Naive B cell (primary cell): ENCODE measurements around the gene CACUL1. TPM values are rescaled to one million over a fixed set of nuclear protein-coding genes. Genes with fewer than 3 reads are reported as not detected.
A peak's percentile ranks its signal among the peaks of the same experiment; 100 is the strongest.
"Not testable (repeated sequence)": the region's sequence is repeated elsewhere in the genome, so short reads cannot be mapped to it uniquely, and the experiment has no call there.

Source experiments
- ATAC-seq, 2 donors: fragments of 150-1000 bp; cut with Tn5 transposase; 2 replicates each; pipeline ENCODE4 v1.10.0; 2021; ENCODE audit warnings: low read depth in 2 of 2, mild to moderate bottlenecking in 2 of 2, moderate library complexity in 2 of 2
- DNase-seq: peaks from one replicate; pipeline ENCODE4 v3.0.0; 2022
- H3K27ac Mint-ChIP-seq, 6 donors: one replicate each; pipeline ENCODE4 v1.8.0; 2020 to 2022; ENCODE audit warnings: mild to moderate bottlenecking in 6 of 6, mixed read lengths in 6 of 6, moderate library complexity in 5 of 6, inconsistent platforms in 2 of 6
- H3K27me3 Mint-ChIP-seq, 3 donors: one replicate each; pipeline ENCODE4 v1.8.0; 2021 to 2022; ENCODE audit warnings: mixed read lengths in 3 of 3, mild to moderate bottlenecking in 1 of 3
- H3K36me3 Mint-ChIP-seq, 2 donors: one replicate each; pipeline ENCODE4 v1.8.0; 2020 to 2022; ENCODE audit warnings: mixed read lengths in 2 of 2, inconsistent platforms in 1 of 2, mild to moderate bottlenecking in 1 of 2
- H3K4me1 Mint-ChIP-seq, 3 donors: one replicate each; pipeline ENCODE4 v1.8.0; 2020 to 2022; ENCODE audit warnings: mixed read lengths in 3 of 3, inconsistent platforms in 1 of 3, mild to moderate bottlenecking in 1 of 3, moderate library complexity in 1 of 3
- H3K4me3 Mint-ChIP-seq, 8 donors: one replicate each; pipeline ENCODE4 v1.8.0; 2020 to 2022; ENCODE audit warnings: mild to moderate bottlenecking in 8 of 8, mixed read lengths in 8 of 8, moderate library complexity in 8 of 8, inconsistent platforms in 2 of 8
- H3K9me3 Mint-ChIP-seq, 7 donors: one replicate each; pipeline ENCODE4 v1.8.0; 2020 to 2022; ENCODE audit warnings: mixed read lengths in 7 of 7, mild to moderate bottlenecking in 5 of 7, inconsistent platforms in 2 of 7, moderate library complexity in 1 of 7
- polyA plus RNA-seq, 6 donors: library from polyadenylated mRNA; unstranded; fragments of 300-500 nt; fragmentation: Illumina TruSeq; gene quantifications; one replicate each; pipeline ENCODE4 v1.2.3, GENCODE V29; 2021; ENCODE audit warnings: low read depth in 6 of 6

The CACUL1 gene
- polyA plus RNA-seq, 6 donors from 2014 or later = 21.5 to 40.9 (median 35.7) TPM

DNA sequence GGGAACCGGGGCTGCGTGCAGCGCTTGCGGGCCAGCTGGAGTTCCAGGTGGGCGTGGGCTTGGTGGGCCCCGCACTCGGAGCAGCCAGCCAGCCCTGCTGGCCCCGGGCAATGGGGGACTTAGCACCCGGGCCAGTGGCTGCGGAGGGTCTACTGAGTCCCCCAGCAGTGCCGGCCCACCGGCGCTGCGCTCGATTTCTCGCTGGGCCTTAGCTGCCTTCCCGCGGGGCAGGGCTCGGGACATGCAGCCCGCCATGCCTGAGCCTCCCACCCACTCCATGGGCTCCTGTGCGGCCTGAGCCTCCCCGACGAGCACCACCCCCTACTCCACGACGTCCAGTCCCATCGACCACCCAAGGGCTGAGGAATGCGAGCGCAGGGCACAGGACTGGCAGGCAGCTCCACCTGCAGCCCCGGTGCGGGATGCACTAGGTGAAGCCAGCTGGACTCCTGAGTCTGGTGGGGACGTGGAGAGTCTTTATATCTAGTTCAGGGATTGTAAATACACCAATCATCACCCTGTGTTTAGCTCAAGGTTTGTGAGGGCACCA lies 28.2 kb upstream of the CACUL1 start:
- Mint-ChIP-seq H3K9me3 (peaks cover 0 to 18% (median 2%) of the 10 kb centered on the region in 7 donors), H3K27me3 (peaks cover 14 to 34% (median 24%) of the 10 kb centered on the region in 3 donors)
- H3K4me3 Mint-ChIP-seq, H3K36me3 Mint-ChIP-seq, DNase-seq, H3K4me1 Mint-ChIP-seq, H3K27ac Mint-ChIP-seq, ATAC-seq: not testable (repeated sequence)

DNA sequence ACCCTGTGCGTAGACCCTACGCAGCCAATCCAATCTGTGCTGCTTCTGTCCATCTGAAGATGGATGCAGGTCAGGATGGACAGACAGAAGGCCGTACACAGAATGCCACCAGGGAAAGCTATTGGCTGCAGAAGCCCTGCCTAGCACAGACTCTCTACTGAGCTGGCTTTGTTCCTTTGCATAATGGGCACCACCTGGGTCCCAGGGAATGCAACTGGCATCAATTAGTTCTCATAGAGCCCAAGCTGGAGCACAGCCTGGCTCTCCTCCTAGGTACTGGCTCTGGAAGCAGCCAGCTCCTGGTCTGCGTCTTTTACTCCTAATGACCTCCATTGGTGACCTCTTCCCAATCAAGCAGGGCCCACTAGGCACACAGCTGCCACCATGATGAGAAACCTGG lies 26.8 kb upstream of the CACUL1 start:
- H3K27me3 Mint-ChIP-seq = peaks cover 12 to 19% (median 16%) of the 10 kb centered on the region in 3 donors
- H3K36me3 Mint-ChIP-seq = peaks cover 0 to 16% of the 10 kb centered on the region in 2 donors
- no peak for ATAC-seq
- H3K9me3 Mint-ChIP-seq = peaks cover 6 to 31% (median 13%) of the 10 kb centered on the region in 7 donors
- DNase-seq = no peak
- no peaks in the 10 kb centered on the region for H3K4me1 Mint-ChIP-seq
- no peak overlapping the region for H3K27ac Mint-ChIP-seq
- H3K4me3 Mint-ChIP-seq = no peak overlapping the region

DNA sequence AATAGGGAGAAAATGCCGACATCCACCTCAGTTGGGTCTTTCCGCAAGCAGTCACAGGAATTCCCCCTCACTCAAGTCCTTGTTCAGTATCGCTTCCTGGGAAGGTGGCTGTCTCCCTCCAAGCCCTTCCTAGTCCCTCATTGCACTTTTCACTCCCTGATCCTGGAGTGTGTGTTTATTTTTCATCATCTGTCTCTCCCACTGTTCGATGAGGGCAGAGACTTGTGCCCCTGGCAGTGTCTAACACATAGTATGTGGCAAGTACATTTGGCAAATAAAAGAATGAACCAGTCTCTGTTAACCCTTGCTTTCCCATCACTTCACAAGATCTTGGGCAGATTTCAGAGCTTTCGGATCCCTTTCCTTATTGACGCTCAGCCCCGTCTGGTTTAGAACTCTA lies 24.0 kb upstream of the CACUL1 start:
- ATAC-seq (no peak), DNase-seq (no peak)
- H3K4me1 Mint-ChIP-seq = no peaks in the 10 kb centered on the region
- H3K27ac Mint-ChIP-seq = peak overlapping the region in 1 of 6 donors; percentile 3
- peaks cover 0 to 16% of the 10 kb centered on the region in 2 donors for H3K36me3 Mint-ChIP-seq
- peaks cover 14 to 23% (median 15%) of the 10 kb centered on the region in 3 donors for H3K27me3 Mint-ChIP-seq
- peaks cover 6 to 30% (median 17%) of the 10 kb centered on the region in 7 donors for H3K9me3 Mint-ChIP-seq
- no peak overlapping the region for H3K4me3 Mint-ChIP-seq

DNA sequence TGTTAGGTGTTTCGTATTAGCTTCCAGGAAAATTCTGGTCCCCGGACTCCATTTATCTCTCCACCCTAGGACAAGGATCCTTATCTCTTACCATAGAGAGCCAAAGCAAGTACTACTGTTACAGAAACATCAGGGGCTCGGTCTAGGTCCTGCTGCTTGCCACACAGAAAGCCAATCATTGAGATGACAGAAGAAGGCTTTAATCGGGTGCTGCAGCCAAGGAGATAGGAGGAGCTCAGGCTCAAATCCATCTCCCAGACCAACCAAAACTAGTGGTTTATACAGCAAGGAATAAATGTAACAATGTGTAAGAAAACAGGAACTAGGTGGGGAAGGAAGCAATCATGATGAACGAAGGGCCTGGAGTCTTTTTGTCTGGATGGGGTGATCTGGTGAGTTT lies 22.2 kb upstream of the CACUL1 start:
- H3K27me3 Mint-ChIP-seq = peaks cover 14 to 30% (median 17%) of the 10 kb centered on the region in 3 donors
- H3K4me1 Mint-ChIP-seq = no peaks in the 10 kb centered on the region
- H3K36me3 Mint-ChIP-seq = peaks cover 0 to 16% of the 10 kb centered on the region in 2 donors
- peaks cover 6 to 30% (median 17%) of the 10 kb centered on the region in 7 donors for H3K9me3 Mint-ChIP-seq
- H3K4me3 Mint-ChIP-seq = no peak overlapping the region
- DNase-seq (no peak), ATAC-seq (no peak)
- H3K27ac Mint-ChIP-seq = no peak overlapping the region

DNA sequence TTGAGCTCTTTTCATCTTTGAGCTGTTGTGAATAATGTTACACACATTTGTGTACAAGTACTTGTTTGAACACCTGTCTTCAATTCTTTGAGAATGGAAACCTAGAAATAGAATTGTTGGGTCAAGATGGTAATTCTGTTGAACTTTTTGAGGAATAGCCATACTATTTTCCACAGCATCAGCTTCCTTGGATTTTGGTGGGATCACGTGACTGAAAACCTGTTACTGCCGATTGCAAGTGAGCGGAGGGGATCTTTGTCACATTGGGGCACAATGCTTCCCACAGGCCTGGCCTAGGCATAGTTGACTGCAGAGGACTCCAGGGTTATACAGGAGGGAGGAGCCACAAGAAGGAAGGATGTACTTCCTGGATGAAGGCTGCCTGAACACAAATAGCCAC lies 21.3 kb upstream of the CACUL1 start:
- peaks cover 6 to 30% (median 17%) of the 10 kb centered on the region in 7 donors for H3K9me3 Mint-ChIP-seq
- no peak overlapping the region for H3K4me3 Mint-ChIP-seq
- DNase-seq (no peak), ATAC-seq (no peak)
- peaks cover 0 to 16% of the 10 kb centered on the region in 2 donors for H3K36me3 Mint-ChIP-seq
- H3K4me1 Mint-ChIP-seq = no peaks in the 10 kb centered on the region
- peaks cover 14 to 30% (median 17%) of the 10 kb centered on the region in 3 donors for H3K27me3 Mint-ChIP-seq
- no peak overlapping the region for H3K27ac Mint-ChIP-seq

DNA sequence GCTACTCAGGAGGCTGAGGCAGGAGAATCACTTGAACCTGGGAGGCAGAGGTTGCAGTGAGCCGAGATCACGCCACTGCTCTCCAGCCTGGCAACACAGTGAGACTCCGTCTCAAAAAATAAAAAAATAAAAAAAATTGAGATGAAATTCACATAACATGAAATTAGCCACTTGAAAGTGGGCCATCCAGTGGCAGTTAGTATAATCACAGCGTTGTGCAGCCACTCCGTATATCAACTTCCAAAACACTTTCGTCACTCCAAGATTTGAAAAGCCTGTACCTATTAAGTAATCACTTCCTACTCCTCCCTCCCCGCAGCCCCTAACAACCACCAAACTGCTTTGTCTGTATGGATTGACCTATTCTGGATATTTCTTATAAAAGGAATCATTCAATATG lies 20.7 kb upstream of the CACUL1 start:
- peaks cover 6 to 32% (median 19%) of the 10 kb centered on the region in 7 donors for H3K9me3 Mint-ChIP-seq

DNA sequence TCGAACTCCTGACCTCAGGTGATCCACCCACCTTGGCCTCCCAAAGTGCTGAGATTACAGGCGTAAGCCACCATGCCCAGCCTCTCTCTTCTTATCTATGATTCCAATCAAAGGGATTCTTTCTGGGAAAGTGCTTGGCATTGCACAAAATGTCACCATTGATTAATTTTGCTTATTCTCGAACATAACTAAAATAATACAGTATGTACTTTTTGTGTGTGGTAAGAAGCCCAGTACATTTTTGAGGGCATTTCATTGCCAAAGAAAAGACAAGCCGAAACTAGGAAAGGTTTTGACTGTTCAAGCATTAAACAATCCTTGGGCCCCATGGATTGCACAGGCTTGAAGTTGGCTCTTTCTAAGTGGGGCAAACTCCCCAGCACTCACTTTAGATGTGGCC lies 18.3 kb upstream of the CACUL1 start:
- no peak overlapping the region for H3K4me3 Mint-ChIP-seq
- no peak for ATAC-seq

More for the DNA sequence above, 20.7 kb upstream of the CACUL1 start:
- peaks cover 0 to 16% of the 10 kb centered on the region in 2 donors for H3K36me3 Mint-ChIP-seq
- peak overlapping the region in 1 of 6 donors; percentile 8 for H3K27ac Mint-ChIP-seq
- H3K4me1 Mint-ChIP-seq = no peaks in the 10 kb centered on the region
- H3K27me3 Mint-ChIP-seq = peaks cover 14 to 31% (median 21%) of the 10 kb centered on the region in 3 donors
- DNase-seq = no peak
- H3K4me3 Mint-ChIP-seq = no peak overlapping the region
- ATAC-seq = no peak

DNA sequence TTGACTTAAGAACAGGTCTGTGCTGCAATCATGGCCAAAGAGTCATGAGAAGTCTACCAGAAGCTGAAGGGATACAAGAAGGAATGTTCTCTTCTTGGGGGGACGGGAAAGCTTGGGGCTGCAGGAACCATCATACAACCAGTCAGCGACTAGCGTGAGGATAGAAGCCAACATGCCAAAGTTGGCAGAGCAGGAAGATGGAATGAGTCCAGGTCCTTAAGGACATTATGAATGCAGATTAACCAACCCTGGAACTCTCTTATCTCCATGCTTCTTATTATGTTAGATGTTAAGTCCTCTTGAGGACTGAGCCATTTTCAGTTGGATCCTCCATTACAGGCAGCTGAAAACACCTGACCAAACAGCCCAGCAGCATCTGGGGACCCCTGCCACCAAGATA lies 17.2 kb upstream of the CACUL1 start:
- no peaks in the 10 kb centered on the region for H3K4me1 Mint-ChIP-seq
- H3K36me3 Mint-ChIP-seq = peaks cover 0 to 4% of the 10 kb centered on the region in 2 donors
- H3K27me3 Mint-ChIP-seq = peaks cover 7 to 25% (median 23%) of the 10 kb centered on the region in 3 donors
- no peak for ATAC-seq
- H3K4me3 Mint-ChIP-seq = no peak overlapping the region
- no peak overlapping the region for H3K27ac Mint-ChIP-seq
- peaks cover 2 to 20% (median 18%) of the 10 kb centered on the region in 7 donors for H3K9me3 Mint-ChIP-seq
- DNase-seq = no peak

More for the DNA sequence above, 18.3 kb upstream of the CACUL1 start:
- Mint-ChIP-seq H3K27me3 (peaks cover 9 to 25% (median 23%) of the 10 kb centered on the region in 3 donors), H3K36me3 (peaks cover 0 to 15% of the 10 kb centered on the region in 2 donors), H3K4me1 (no peaks in the 10 kb centered on the region), H3K9me3 (peaks cover 9 to 28% (median 26%) of the 10 kb centered on the region in 7 donors), H3K27ac (no peak overlapping the region)
- no peak for DNase-seq

DNA sequence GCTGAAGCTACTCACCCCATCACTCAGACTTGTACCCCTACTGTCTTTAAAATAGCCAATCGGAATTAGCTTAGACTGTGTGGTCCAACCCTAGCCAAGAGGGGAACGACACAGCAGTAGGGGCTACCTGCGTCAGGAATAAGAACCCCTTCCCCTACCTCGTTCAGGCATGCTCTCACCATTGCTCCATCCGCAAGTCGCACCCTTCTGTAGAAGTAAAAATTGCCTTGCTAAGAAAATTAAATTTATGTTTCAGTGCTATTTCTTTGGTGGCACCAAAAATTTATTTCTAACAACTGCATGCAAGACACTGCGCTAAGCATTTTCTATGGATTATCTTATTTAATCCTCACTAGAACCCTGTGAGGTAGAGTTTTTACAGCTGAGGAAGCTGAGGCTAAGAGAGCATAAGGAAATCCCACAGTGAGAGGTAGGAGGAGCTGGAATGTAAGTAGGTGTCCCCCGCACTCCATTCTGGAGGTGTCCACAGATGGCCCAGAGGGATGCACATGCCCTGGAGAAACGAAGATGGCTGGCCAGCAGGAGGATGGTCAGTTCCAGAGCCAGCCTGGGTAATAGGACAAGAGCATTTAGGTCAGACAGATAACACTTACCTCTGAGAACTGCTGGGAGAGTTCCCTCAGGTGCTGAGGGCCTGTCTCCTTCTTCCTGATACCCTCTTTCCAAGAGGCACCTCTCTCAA lies 15.3 kb upstream of the CACUL1 start:
- H3K4me1 Mint-ChIP-seq = no peaks in the 10 kb centered on the region
- no peak overlapping the region for H3K4me3 Mint-ChIP-seq
- ATAC-seq (no peak), DNase-seq (no peak)
- no peaks in the 10 kb centered on the region for H3K36me3 Mint-ChIP-seq
- no peak overlapping the region for H3K27ac Mint-ChIP-seq
- peaks cover 0 to 11% (median 6%) of the 10 kb centered on the region in 7 donors for H3K9me3 Mint-ChIP-seq
- peaks cover 0 to 31% (median 23%) of the 10 kb centered on the region in 3 donors for H3K27me3 Mint-ChIP-seq

DNA sequence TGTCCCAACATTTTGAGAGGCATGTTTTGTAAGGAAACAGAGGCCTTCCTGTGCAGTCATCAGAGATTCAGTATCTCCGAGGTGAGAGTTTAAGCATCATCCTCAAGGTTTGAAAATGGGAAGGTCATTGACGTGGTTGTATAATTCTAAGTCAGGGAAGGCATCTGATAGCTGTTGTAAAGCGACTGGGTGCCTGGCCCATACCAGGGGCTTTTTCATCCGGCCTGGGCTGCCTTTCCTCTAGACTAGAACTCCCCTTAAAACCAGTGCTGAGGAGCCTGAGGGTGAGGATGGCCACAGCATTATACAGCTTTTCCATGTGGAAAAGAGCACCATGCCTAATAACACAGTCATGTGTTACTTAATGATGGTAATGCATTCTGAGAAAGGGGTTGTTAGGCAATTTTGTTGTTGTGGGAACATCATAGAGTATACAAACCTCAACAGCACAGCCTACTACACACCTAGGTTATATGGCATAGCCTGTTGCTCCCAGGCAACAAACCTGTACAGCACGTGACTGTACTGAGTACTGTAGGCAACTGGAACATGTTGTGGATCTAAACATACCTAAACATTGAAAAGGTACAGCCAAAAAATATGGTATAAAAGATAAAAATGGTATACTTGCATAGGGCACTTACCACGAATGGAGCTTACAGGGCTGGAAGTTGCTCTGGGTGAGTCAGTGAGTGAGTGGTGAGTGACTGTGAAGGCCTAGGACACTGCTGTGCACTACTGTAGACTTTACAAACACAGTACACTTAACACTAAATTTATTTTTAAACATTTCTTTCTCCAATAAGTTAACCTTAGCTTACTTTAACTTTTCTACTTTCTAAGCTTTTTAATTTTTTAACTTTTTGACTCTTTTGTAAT lies 13.5 kb upstream of the CACUL1 start:
- peaks cover 0 to 11% (median 6%) of the 10 kb centered on the region in 7 donors for H3K9me3 Mint-ChIP-seq
- DNase-seq = no peak
- H3K4me3 Mint-ChIP-seq = no peak overlapping the region
- no peaks in the 10 kb centered on the region for H3K36me3 Mint-ChIP-seq
- H3K27me3 Mint-ChIP-seq = peaks cover 0 to 21% (median 16%) of the 10 kb centered on the region in 3 donors
- no peaks in the 10 kb centered on the region for H3K4me1 Mint-ChIP-seq
- ATAC-seq = no peak
- no peak overlapping the region for H3K27ac Mint-ChIP-seq

DNA sequence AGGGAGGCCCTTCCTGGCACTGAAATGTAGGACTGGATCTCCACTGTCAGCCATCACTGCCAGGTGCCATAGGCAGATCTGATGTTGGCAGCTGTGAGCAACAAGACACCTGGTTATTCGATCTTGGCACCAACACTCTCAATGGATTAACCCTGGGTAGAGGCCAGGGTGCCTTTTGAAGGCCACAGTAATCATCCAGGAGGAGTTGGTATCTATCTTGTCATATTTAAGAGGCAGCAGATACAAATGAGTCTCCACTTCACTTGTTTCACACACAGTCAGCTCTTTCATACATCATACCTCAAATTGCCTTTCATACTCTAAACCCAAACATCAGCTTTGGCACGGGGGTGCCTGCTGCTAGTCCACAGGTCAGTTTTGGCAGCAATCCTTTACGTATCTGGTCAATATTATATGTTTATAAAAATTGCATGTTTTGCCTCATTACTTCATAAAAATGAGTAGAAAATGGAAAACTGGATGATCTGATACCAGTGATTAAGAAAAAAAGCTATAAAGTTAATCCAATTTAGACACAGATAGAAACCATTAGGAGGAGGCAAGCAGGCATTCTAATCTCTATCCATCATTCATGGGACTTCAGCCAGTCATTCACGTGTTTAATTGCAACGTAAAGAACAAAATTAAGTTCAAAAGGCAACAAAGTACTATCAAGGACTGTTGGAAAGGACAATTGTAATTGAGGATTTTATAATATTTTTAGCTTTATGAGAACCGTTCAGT lies 12.7 kb upstream of the CACUL1 start:
- H3K4me1 Mint-ChIP-seq = no peaks in the 10 kb centered on the region
- DNase-seq (no peak), ATAC-seq (no peak)
- peaks cover 0 to 18% (median 16%) of the 10 kb centered on the region in 3 donors for H3K27me3 Mint-ChIP-seq
- H3K9me3 Mint-ChIP-seq = peaks cover 0 to 11% (median 6%) of the 10 kb centered on the region in 7 donors
- no peak overlapping the region for H3K27ac Mint-ChIP-seq
- H3K4me3 Mint-ChIP-seq = no peak overlapping the region
- no peaks in the 10 kb centered on the region for H3K36me3 Mint-ChIP-seq

DNA sequence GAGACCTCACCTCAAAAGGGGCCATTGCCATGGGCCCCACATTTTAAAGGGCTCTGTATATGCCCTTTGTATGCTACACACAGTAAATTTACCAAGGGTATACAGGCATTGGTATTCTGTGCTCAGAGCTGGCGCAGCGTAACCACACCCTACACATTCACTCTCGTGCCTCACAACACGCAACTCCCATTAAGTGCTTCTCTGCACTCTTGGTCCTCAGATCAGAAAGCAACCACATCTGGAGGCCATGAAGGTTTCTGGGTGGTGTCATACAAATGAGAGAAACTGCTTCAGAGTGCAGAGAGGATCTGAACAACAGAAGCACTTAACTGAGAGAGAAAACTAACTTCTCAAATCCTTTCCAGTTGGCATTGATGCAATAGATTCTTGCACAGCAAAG lies 9.4 kb upstream of the CACUL1 start:
- H3K4me3 Mint-ChIP-seq = no peak overlapping the region
- ATAC-seq = no peak

More for the DNA sequence above, 9.4 kb upstream of the CACUL1 start:
- no peak overlapping the region for H3K27ac Mint-ChIP-seq
- H3K9me3 Mint-ChIP-seq = peaks cover 0 to under 1% (median 0%) of the 10 kb centered on the region in 7 donors
- peaks cover 0 to 6% (median 4%) of the 10 kb centered on the region in 3 donors for H3K27me3 Mint-ChIP-seq
- H3K36me3 Mint-ChIP-seq = no peaks in the 10 kb centered on the region
- no peaks in the 10 kb centered on the region for H3K4me1 Mint-ChIP-seq
- DNase-seq = no peak
